Nephron (organoid): ENCODE data around the gene LENEP.
A peak's percentile ranks its signal among the peaks of the same experiment; 100 is the strongest.

Experiments used
- H3K27ac Mint-ChIP-seq, 3 experiments: 2 replicates each; pipeline ENCODE4 v1.8.0; 2020; ENCODE audit warnings: mixed read lengths in 3 of 3, mild to moderate bottlenecking in 2 of 3, moderate library complexity in 1 of 3
- H3K27me3 Mint-ChIP-seq: 2 replicates; pipeline ENCODE4 v1.8.0; 2021; ENCODE audit warnings: low read depth, mild to moderate bottlenecking, moderate library complexity, mixed read lengths
- H3K36me3 Mint-ChIP-seq: 2 replicates; pipeline ENCODE4 v1.8.0; 2020; ENCODE audit warnings: low read depth, mixed read lengths
- H3K4me1 Mint-ChIP-seq: 2 replicates; pipeline ENCODE4 v1.8.0; 2020; ENCODE audit warnings: mixed read lengths
- H3K4me3 Mint-ChIP-seq, 3 experiments: 2 replicates each; pipeline ENCODE4 v1.8.0; 2020; ENCODE audit warnings: mild to moderate bottlenecking in 3 of 3, mixed read lengths in 3 of 3, moderate library complexity in 2 of 3
- H3K9me3 Mint-ChIP-seq: 2 replicates; pipeline ENCODE4 v1.8.0; 2020; ENCODE audit warnings: mixed read lengths
- TF ChIP-seq, protein P1 (sequence below), 3 experiments: fragments of 200-600 bp; sonication (generic); IDR thresholded peaks; one replicate each; pipeline ENCODE4 v1.5.0; 2021; ENCODE audit warnings: antibody characterized with exemption in 3 of 3; ENCODE audit not compliant: unreplicated experiment in 3 of 3

Gene LENEP

DNA sequence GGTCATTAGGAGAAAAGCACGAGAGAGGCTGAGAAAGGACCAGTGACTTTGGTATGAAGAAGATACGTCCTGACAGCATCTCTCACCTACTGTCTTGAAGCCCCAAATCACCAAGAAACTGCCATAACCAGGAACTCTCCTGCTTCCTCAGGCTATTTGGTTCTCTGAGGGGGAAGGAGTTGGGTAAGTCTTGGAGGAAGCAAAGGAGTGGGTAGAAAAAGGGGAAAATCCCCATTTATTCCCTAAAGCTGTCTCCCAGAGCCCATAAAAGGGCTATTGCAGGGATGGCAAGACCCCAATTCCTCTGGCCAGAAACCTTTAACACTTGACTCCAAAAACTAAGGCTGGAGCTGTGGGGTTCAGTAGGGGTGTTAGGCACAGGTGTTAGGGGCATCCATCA lies 35.4 kb upstream of the LENEP start:
- Mint-ChIP-seq H3K36me3 (peaks cover 13% of the 10 kb centered on the region), H3K27me3 (no peaks in the 10 kb centered on the region), H3K4me3 (peak overlapping the region; percentile 55 to 91 (median 90)), H3K4me1 (peaks cover 73% of the 10 kb centered on the region), H3K9me3 (no peaks in the 10 kb centered on the region), H3K27ac (peak overlapping the region; percentile 95 to 98 (median 98))
- TF ChIP-seq, protein P1, sequence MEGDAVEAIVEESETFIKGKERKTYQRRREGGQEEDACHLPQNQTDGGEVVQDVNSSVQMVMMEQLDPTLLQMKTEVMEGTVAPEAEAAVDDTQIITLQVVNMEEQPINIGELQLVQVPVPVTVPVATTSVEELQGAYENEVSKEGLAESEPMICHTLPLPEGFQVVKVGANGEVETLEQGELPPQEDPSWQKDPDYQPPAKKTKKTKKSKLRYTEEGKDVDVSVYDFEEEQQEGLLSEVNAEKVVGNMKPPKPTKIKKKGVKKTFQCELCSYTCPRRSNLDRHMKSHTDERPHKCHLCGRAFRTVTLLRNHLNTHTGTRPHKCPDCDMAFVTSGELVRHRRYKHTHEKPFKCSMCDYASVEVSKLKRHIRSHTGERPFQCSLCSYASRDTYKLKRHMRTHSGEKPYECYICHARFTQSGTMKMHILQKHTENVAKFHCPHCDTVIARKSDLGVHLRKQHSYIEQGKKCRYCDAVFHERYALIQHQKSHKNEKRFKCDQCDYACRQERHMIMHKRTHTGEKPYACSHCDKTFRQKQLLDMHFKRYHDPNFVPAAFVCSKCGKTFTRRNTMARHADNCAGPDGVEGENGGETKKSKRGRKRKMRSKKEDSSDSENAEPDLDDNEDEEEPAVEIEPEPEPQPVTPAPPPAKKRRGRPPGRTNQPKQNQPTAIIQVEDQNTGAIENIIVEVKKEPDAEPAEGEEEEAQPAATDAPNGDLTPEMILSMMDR (IDR thresholded peaks at IDR 0.05; ENCODE audit: unreplicated experiment in 3 of 3) = no peak

DNA sequence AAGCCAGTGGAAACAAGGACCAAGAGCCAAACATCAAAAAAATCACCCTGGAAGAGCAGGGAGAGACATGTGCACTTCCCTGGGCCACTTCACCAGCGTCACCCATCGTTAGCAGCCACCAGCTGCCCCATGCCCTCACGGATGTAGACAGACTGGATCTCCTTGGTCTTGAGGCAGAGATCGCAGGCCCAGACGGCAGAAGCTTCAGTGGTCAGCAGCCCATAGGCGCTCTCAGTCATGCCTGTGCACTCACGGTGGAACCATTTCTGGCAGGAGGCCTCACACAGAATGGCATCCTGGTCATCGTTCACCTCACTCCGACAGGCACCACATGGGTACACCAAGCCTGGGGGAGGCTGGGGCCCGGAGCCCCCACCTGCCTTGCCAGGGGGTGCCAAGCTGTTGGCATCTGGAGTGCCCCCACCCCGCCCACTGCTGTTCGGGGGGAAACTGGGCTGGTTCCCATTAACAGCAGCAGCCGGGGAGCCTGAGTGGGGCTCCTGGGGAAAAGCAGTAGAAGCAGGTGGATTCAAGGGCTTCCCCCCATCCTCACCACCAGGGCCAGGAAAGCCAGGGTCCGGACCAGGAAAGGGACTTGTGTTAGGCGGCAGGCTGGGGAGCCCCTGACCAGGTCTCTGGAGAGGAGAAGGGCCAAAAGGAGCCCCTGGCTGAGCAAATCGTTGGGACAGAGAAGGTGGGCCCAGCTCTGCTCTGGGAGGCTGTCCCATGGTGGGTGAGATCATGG lies 34.5 kb upstream of the LENEP start:
- Mint-ChIP-seq H3K27me3 (no peaks in the 10 kb centered on the region), H3K4me1 (peaks cover 75% of the 10 kb centered on the region), H3K4me3 (peak overlapping the region; percentile 55 to 91 (median 90)), H3K9me3 (no peaks in the 10 kb centered on the region), H3K36me3 (peaks cover 21% of the 10 kb centered on the region), H3K27ac (peak overlapping the region; percentile 32 to 95 (median 72))
- TF ChIP-seq, protein P1 (IDR thresholded peaks at IDR 0.05; ENCODE audit: unreplicated experiment in 3 of 3) = no peak

DNA sequence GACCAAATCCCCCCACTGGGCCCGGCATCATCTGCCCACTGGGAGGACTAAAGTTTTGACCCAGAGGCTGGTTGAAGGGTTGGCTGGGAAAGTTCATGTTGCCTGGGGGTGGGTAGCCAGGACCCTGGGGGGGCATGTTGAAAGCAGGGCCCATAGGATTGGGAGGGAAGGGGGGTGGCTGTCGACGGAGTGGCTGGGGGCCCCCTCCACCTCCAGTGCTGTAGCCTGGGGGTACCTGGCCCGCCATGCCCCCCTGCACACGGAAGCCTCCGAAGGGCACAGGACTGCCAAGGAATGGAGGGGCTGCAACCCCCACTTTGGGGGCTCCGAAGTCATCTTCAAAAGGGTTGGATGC lies 34.0 kb upstream of the LENEP start:
- Mint-ChIP-seq H3K27me3 (no peaks in the 10 kb centered on the region), H3K27ac (peak overlapping the region in 2 of 3 experiments; percentile 33 to 67), H3K36me3 (peaks cover 24% of the 10 kb centered on the region), H3K4me1 (peaks cover 72% of the 10 kb centered on the region), H3K9me3 (no peaks in the 10 kb centered on the region), H3K4me3 (peak overlapping the region; percentile 63 to 71 (median 69))
- TF ChIP-seq, protein P1 (IDR thresholded peaks at IDR 0.05; ENCODE audit: unreplicated experiment in 3 of 3) = no peak

DNA sequence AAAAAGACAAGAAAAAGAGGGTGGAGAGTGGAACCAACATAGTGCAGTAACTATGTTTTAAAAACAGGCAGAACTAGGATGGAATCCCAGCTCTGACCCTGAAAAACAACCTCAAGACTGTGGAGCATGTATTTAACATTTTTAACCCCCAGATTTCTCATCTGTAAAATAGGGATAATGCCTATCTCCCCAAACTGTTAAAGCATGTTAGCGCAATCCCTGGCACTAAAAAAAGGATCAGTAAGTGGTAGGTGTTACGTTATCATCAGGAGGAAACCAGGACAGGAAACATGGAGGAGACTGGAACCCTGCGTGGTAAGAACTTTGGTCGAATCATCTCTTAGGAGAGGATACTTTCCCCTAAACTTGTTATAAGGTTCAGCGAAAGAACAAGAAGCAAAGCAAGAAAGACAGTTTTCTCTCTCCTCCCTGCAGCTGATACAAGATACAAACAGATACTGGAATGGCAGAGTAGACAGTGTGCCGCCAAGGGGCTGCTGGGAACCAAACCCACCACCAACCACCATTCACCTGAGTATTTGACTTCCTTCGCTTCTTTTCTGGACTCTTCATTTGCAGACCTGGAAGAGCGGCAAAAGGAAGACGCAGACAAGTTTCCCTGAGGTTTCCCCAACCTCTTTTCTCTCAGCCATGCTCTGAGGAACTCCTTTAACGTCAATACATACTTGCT lies 32.8 kb upstream of the LENEP start:
- H3K9me3 Mint-ChIP-seq = no peaks in the 10 kb centered on the region
- peak overlapping the region; percentile 88 to 97 (median 95) for H3K4me3 Mint-ChIP-seq
- no peaks in the 10 kb centered on the region for H3K27me3 Mint-ChIP-seq
- peak overlapping the region; percentile 97 to 99 (median 99) for H3K27ac Mint-ChIP-seq
- TF ChIP-seq, protein P1 (IDR thresholded peaks at IDR 0.05; ENCODE audit: unreplicated experiment in 3 of 3) = no peak
- H3K4me1 Mint-ChIP-seq = peaks cover 60% of the 10 kb centered on the region
- peaks cover 33% of the 10 kb centered on the region for H3K36me3 Mint-ChIP-seq

DNA sequence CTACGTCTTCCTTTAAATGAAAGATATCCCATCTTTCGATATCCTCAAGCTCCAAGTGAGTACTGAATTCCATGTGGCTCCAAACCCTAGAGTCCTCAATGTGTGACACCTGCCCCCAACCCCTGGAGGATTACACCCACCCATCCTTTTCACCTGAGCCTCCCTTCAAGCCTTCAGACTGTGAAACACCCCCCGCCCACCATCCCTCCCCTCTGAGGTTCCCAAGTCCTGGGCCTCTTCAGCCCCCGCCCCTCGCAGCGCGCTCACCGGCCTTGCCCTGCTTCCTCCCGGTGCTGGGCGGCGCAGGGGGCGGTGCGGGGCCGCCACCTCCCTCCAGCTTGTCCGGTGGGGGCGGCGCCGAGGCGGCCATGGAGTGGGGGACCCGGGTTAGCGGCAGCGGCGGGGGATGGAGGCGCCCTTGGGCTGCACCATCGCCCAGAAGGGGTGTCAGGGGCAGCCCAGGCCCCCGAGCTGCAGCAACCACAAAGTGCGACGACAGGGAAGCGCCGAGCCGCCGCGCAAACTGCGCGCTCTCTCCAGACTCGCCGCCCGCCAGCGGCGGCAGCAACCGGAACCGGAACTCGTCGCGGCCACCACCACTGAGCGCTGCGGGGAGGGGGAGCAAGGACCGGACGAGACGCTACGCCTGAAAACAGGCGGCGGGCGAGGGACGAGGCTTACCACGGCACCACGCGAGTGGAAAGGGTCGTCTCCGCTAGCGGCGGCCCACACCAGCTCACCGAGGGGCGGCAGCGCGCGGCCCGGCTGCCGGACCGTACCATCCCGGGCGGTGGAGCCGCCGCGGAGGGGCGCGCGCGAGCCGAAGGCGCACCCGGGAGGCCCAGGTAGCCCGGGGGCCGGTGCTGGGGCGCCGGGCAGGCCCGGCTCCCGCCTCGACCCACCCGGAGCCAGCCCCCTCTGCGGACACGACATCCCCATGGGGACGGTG lies 31.9 kb upstream of the LENEP start, which contains the start of gene PYGO2:
Gene PYGO2 (minus strand): TSS at position 576 of the 949 bp plus-strand sequence. CDS start 206 bp downstream, at position 370.
- Mint-ChIP-seq H3K9me3 (no peaks in the 10 kb centered on the region), H3K27me3 (no peaks in the 10 kb centered on the region), H3K36me3 (peaks cover 36% of the 10 kb centered on the region), H3K4me3 (peak within 1 kb of the TSS; percentile 91 to 97 (median 96)), H3K27ac (peak within 1 kb of the TSS; percentile 97 to 99 (median 99)), H3K4me1 (peaks cover 51% of the 10 kb centered on the region)
- TF ChIP-seq, protein P1 (IDR thresholded peaks at IDR 0.05; ENCODE audit: unreplicated experiment in 3 of 3) = peak; percentile 48 to 76 (median 56)
